GM19099 (cell line): ENCODE results near the gene FAM185A.

Source experiments
- POLR2A ChIP-seq: IDR thresholded peaks from 3 replicates; pipeline ENCODE4 v1.6.1; 2011; ENCODE audit warnings: low read depth; ENCODE audit not compliant: insufficient read length; ENCODE audit errors: extremely low read depth

FAM185A gene

GRCh38 chr7:102829075-102829474 lies 80.3 kb downstream of the FAM185A start:
- no peak for TF ChIP-seq POLR2A

- no peak for TF ChIP-seq POLR2A
Measured at GRCh38 chr7:102830197-102830596, 81.4 kb downstream of the FAM185A start.

- TF ChIP-seq POLR2A, result no peak
Measured at GRCh38 chr7:102832674-102833073, 83.9 kb downstream of the FAM185A start.

- TF ChIP-seq POLR2A, result no peak
Measured at GRCh38 chr7:102833343-102833742, 84.5 kb downstream of the FAM185A start.

GRCh38 chr7:102834466-102834865 lies 85.7 kb downstream of the FAM185A start:
- no peak for TF ChIP-seq POLR2A

GRCh38 chr7:102834999-102835398 lies 86.2 kb downstream of the FAM185A start:
- no peak for TF ChIP-seq POLR2A

GRCh38 chr7:102836191-102836919 lies 87.6 kb downstream of the FAM185A start:
- no peak for TF ChIP-seq POLR2A

- no peak for TF ChIP-seq POLR2A
Measured at GRCh38 chr7:102836977-102837376, 88.2 kb downstream of the FAM185A start.

- TF ChIP-seq POLR2A, result no peak
Measured at GRCh38 chr7:102837802-102838201, 89.0 kb downstream of the FAM185A start.

- TF ChIP-seq POLR2A, result no peak
Measured at GRCh38 chr7:102840404-102840803, 91.6 kb downstream of the FAM185A start.

- no peak for TF ChIP-seq POLR2A
Measured at GRCh38 chr7:102841290-102841689, 92.5 kb downstream of the FAM185A start.

- no peak for TF ChIP-seq POLR2A
Measured at GRCh38 chr7:102842284-102842683, 93.5 kb downstream of the FAM185A start.

- TF ChIP-seq POLR2A, result no peak
Measured at GRCh38 chr7:102843850-102844249, 95.1 kb downstream of the FAM185A start.

GRCh38 chr7:102845346-102845745 lies 96.5 kb downstream of the FAM185A start:
- no peak for TF ChIP-seq POLR2A

GRCh38 chr7:102849079-102849478 lies 100.3 kb downstream of the FAM185A start:
- no peak for TF ChIP-seq POLR2A

- no peak for TF ChIP-seq POLR2A
Measured at GRCh38 chr7:102849538-102849937, 100.7 kb downstream of the FAM185A start.

- no peak for TF ChIP-seq POLR2A
Measured at GRCh38 chr7:102856036-102856435, 107.2 kb downstream of the FAM185A start.
